ENCODE results near the gene PITPNM3.

DNA sequence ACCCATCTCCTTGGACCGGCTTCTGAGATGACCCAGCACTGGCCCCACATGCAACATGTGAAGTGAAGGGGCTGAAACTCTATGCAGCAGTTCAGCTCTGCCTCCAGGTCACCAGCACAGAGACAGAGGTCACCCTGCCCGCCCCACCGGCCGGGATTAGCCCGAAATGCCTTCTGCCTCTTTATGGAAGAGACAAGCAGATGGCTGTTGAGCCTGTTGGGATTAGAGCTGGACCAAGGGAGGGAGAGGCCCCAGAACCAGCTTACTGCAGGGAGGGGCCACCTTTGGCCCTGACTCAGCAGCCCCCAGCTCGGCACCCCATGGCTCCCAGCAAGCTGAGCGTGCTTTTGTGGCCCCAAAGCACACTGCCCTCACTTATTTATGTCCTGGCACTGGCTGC lies 127.1 kb downstream of the PITPNM3 start:
- TF ChIP-seq CTCF (conservative IDR thresholded peaks at IDR 0.05 in 1 of 2, IDR thresholded peaks at IDR 0.05 in 1 of 2; ENCODE audit: extremely low read depth in 1 of 2, insufficient read depth in 1 of 2, low read depth in 1 of 2, low read length in 2 of 2) (no peak), EZH2 (IDR thresholded peaks at IDR 0.05; ENCODE audit: borderline replicate concordance, low read length) (no peak)
